Measurements from ENCODE around the gene ANKRD35.
A peak's percentile ranks its signal among the peaks of the same experiment; 100 is the strongest.
"Not testable (repeated sequence)": the region's sequence is repeated elsewhere in the genome, so short reads cannot be mapped to it uniquely, and the experiment has no call there.

The ANKRD35 gene

GRCh38 chr1:145857170-145857569, 28.5 kb downstream of the ANKRD35 start:
- no peak for DNase-seq

GRCh38 chr1:145855426-145855948, 30.2 kb downstream of the ANKRD35 start:
- no peak for DNase-seq

- DNase-seq = no peak
Observed at GRCh38 chr1:145849356-145850160, 36.1 kb downstream of the ANKRD35 start.

DNA sequence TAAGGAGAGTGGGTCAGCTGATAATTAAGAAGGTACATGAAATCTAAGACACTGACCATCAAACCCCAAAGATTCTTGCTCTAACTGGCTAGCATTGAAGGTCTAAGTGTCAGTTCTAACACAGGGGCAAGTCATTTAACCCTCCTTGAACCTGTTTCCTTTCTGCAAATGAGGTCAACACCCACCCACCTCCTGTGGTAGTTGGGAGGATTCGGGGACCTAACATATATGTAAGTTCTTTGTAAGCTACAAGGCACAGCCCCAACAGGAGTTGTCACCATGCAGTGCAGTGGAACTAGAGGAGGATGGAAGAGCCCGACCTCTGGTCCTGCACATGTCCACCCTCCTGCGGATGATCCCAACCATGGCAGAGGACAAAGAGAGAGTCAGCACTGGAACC, 37.8 kb downstream of the ANKRD35 start:
- no peak for DNase-seq

DNA sequence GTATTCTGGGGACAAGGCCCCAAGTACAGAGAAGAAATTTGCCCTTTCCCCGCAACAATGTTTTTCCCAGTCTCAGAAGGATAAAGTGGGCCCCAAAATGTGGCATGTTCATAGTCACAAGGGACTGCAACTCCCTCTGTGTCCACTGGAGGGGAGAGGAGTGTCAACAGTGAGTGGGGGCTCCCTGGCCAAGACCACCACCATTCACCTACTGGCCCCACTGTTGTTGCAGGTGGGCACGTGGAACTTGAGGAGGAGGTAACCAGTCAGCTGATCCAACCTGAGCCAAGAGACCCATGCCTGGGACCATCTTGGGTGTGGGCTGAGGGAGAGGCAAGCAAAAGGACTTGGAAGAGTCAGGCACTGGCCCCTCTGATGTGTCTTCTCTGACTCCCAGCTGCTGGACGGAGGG, 39.5 kb downstream of the ANKRD35 start:
- peak; percentile 0 for DNase-seq

DNA sequence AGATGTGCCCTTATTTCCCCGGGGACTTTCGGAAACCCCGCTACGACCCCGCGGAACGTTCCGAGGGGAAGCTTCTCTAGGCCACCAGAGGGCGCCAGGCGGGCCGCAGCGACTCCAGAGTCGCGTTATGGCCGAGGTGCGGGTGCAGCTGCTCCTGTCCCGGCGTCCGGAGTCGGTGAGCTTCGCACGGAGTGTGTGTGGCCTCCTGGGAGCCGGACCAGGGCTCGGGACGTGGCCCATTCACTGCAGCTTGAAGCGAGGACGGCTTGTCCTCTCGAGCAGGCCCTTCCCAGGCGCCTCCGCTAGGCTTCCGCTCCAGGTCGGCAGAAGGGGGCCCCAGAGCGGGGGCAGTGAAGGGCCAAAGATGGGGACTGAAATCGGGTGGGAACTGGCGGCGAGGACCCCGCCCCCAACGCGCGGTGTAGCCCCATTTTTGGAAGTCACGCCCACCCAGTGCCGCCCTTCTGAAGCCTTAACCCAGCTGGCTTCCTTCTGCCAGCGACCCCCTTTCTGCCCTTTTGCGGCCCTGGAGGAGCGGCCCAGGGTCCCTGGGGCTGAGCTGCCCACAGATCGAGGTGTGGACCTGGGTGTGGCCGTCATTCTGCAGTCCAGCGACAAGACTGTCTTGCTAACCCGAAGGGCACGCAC, 40.0 kb downstream of the ANKRD35 start, which contains the start of gene NUDT17:
Gene NUDT17, plus strand, starts transcription at position 117 of the 648 bp plus-strand sequence. Its CDS starts 11 bp downstream, at position 128.
- peak; percentile 66 for DNase-seq

DNA sequence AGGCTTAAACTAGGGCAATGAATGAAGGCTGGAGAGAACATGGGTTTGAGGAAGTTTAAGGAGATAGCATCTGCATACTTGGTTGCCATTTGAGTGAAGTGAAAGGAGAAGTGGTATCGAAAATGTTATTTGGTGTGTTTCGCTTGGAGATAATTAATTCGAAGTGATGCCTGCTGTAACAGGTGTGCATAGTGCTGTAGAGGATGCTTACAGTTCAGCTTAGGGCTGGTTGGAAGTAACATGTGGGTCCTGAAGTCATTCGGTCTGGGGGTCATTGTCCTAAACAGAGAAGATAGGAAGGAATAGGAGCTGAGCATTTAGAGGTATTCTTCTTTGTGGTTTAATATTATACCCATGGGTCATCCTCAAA, 40.5 kb downstream of the ANKRD35 start:
- no peak for DNase-seq

DNA sequence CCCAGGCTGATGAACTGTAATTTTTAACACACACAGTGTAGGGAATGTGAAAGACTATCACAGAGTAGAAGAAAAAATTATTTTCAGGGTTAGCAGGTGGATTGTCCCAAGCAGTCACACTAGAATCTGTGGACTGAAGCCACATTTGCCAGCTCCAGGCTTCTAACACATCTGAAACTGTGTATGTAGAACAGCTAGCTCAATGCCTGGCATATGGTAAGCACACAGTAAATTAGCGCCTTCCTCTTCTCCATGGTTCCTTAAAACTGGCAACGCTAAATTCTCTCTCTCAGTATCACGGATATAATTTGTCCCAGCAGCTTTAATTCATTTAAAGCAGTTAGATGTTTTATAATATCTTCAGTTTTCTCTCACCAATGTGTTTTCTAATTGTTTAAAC, 42.6 kb downstream of the ANKRD35 start:
- no peak for DNase-seq

DNA sequence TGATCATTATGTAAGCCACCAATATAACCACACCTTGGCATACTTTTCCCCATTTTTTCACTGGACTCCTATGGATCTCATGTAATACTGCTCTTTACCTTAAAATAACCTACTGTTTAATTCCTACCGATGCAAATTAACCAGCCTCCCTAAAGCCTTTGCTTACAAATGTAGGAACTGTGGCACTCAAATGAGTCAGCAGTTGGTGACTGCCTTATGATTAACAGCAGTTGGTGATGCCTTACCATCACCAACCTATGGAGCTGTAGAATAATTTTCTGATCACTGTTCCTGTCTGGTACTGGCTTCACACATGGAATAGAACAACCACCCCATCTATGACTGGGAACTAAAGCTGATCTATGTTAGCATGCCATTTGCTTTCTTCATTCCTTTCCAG, 48.0 kb downstream of the ANKRD35 start:
- no peak for DNase-seq

DNA sequence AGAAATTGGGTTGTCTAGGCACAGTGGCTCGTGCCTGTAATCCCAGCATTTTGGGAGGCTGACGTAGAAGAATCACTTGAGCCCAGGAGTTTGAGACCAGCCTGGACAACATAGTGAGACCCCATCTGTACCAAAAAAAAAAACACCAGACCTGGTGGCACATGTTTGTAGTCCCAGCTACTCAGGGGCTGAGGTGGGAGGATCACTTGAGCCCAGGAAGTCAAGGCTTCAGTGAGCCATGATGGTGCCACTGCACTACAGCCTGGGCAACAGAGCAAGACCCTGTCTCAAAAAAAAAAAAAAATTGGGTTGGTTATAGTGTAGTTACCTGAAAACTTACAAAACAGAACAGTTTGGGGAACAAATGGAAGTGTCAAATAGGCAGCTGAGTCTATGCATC, 54.9 kb downstream of the ANKRD35 start:
- not testable (repeated sequence) for DNase-seq

DNA sequence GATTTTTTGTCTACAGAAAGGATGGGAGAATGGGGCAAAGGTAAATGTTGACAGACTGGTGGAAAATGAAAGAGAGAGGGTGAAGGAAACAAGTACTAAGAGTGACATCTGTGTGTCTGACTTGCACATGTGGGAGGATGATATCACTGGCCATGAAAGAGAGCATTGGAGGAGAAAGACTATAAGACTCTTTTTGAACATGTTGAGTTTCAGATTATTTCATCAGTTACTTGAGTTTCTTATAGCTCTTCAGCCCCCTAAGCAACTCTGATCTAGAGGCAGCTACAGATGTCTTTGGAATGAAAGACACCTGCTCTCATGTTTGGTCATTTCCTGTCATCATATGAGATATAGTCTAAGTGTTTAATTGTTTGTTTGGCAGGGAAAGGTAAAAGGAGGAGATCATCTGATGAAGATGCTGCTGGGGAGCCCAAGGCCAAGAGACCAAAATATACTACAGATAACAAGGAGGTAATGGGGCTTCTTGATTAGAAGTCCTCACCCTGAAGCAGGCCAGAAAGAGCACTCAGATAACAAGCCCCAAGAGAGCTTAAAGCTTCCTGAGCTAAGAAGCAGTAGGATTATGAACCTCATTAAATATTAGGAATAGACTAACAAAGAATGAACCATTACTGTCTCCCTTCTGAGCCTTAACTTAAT, 57.2 kb downstream of the ANKRD35 start:
- DNase-seq = no peak

DNA sequence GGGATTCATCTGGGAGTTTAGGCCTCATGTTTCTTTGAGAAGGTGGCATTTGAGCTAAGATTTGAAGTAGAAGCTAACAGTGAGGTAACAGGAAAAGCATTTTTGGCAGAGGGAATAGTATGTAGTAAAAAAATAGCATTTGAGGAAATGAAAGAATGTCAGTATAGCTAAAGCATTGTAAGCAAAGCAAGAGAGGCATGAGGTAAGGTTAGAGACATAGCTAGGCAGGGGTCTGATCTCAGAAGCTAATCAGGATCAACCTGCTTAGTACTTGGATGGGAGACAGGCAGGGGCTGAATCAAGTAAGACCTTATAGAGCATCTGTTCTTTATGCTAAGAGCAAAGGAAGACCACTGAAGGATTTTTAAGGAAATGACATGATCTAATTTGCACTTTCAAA, 57.7 kb downstream of the ANKRD35 start:
- DNase-seq = no peak

DNA sequence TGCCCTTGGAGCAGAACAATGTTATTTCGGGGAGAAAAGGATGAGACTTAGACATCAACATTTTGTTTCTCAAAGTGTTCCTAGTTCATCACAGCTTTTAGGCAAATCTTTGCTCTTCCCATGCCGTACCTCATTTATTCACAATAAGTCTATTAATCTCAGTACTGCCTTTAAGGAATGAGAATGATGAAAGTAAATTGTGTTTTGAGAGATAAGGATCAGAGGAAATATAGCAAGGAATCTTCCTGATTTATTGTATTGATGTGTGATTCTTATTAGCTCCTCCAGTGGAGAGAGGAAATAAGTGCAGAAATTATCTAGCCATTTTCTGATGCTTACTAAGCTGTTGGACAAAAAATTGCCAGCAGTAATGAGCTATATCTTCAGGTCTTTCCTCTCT, 59.6 kb downstream of the ANKRD35 start:
- no peak for DNase-seq

DNA sequence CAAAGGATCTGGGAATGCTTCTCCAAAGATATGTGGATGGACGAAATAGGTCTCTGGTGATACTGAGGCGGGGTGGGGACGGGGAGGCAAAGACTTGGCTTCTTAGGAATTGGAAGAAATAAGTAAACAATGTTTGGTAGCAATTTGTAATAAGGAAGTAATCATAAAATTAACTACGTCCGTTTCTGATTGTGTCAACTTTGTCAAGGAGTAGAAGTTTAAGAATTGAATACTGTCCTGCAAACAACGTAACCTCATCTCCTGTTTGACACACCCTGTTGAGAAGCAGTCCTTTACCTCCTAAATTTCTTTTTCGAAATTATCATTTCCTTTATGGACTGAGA, 61.2 kb downstream of the ANKRD35 start:
- DNase-seq = no peak

DNA sequence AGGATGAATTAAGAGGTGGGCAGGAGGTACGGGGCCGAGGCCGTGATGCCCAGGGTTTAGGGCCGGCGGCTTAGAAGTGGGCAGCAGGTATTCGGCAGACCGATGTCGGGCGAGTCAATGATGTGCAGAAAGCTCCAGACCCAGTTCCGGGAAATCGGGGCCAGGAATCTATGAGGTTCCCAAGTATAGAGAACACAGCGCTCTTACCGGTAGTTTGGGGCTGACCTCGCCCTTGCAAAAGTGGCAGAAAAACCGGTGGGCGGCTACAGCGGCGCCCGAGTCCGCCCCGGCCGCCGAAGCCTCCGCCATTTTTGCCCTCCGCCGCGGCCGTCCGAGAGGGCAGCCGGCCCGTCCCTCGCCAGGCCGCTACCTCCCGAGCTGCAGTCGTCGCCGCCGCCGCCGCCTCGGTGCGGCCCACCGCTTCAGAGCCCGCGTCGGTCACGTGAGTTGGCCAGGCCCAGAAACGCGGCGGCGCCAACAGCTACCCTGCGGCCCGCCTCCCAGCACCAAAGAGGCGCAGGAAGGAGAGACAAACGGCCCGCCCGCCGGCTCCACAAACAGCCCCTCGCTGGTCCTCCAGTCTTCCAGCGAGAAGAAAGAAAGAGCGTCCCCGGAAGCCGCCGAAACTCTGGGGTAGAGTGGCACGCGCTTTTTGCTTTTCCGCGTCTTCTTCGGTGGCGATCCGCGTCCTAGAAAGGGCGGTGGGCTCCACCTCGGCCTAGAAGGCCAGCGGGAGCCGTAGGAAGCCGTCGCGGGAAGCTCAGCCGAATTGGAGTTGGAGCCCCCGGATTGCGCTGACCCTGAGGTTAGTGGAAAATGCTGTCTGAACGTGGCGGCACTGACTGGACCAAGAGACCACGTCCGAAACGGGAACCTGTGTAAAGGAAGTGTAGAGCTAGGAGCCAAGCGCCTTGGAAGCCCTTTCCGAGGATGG, 61.8 kb downstream of the ANKRD35 start, which contains the start of the genes POLR3C and RNF115:
Gene POLR3C, plus strand, starts transcription at position 636 of the 934 bp plus-strand sequence. CDS start 1,577 bp downstream, outside the sequence.
Gene RNF115, minus strand, starts transcription at position 531 of the 934 bp plus-strand sequence. Its CDS starts 222 bp downstream, at position 309.
- peak; percentile 86 for DNase-seq

DNA sequence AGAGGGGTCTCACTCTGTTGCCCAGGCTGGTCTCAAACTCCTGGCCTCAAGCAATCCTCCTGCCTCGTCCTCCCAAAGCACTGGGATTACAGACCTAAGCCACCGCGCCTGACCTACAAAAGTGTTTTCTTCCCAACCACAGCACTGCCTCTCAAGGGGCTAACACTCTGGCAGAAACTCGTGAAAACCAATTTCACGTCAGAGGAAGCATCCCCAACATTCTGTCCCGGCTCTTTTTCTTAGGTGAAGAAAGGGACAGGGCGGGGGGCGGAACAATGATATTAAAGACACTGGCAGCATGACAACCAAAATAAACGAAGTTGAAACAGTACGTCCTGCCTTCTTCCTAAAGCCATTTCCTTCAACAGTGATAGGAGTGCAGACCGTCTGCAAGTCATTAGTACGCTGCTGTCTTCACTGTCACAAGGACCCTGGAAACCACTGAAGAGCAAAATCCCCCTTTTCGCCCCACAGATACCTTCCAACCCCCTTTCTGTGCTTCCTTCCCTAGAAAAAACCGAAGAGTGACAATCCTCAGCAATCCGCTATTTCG, 62.8 kb downstream of the ANKRD35 start:
- not testable (repeated sequence) for DNase-seq

- not testable (repeated sequence) for DNase-seq
Observed at GRCh38 chr1:145818095-145818494, 67.6 kb downstream of the ANKRD35 start.
